Ovary (tissue), 3 donors: ENCODE data around the gene ANKRD33B.

ENCODE experiments used
- EP300 ChIP-seq: sonication (generic); formaldehyde crosslinking; IDR thresholded peaks from one replicate; pipeline ENCODE4 v1.6.1; 2017; ENCODE audit warnings: antibody characterized with exemption
- POLR2A ChIP-seq: fragments of 450-650 bp; IDR thresholded peaks from one replicate; pipeline ENCODE4 v1.6.1; 2017; ENCODE audit warnings: antibody characterized with exemption, mild to moderate bottlenecking, moderate library complexity
- TF ChIP-seq, protein P1 (sequence below), 3 donors: fragments of 450-650 bp in 2 of 3; fragments of 200-600 bp in 1 of 3; IDR thresholded peaks; one replicate each; pipeline versions ENCODE4 v1.5.1 to v1.8.0; 2016 to 2022; ENCODE audit warnings: antibody characterized with exemption in 3 of 3, mild to moderate bottlenecking in 1 of 3
- donor health status: DM: no; HTN: no; CAD: no.

- TF ChIP-seq, protein P1, sequence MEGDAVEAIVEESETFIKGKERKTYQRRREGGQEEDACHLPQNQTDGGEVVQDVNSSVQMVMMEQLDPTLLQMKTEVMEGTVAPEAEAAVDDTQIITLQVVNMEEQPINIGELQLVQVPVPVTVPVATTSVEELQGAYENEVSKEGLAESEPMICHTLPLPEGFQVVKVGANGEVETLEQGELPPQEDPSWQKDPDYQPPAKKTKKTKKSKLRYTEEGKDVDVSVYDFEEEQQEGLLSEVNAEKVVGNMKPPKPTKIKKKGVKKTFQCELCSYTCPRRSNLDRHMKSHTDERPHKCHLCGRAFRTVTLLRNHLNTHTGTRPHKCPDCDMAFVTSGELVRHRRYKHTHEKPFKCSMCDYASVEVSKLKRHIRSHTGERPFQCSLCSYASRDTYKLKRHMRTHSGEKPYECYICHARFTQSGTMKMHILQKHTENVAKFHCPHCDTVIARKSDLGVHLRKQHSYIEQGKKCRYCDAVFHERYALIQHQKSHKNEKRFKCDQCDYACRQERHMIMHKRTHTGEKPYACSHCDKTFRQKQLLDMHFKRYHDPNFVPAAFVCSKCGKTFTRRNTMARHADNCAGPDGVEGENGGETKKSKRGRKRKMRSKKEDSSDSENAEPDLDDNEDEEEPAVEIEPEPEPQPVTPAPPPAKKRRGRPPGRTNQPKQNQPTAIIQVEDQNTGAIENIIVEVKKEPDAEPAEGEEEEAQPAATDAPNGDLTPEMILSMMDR (IDR thresholded peaks at IDR 0.05), result no peak
- TF ChIP-seq POLR2A, result no peak
- no peak for TF ChIP-seq EP300
Observed at GRCh38 chr5:10652151-10652550, 88.3 kb downstream of the ANKRD33B start.
